COR-L47 (cell line): Measurements from ENCODE around the gene AKTIP.
"Not testable (repeated sequence)": the region's sequence is repeated elsewhere in the genome, so short reads cannot be mapped to it uniquely, and the experiment has no call there.

Experiments used
- DNase-seq: peaks from one replicate; lab custom pipeline; 2025; lab: John Stamatoyannopoulos, UW

Gene AKTIP

GRCh38 chr16:53515259-53515658 is 12.2 kb upstream of the AKTIP start:
- DNase-seq: no peak

DNA sequence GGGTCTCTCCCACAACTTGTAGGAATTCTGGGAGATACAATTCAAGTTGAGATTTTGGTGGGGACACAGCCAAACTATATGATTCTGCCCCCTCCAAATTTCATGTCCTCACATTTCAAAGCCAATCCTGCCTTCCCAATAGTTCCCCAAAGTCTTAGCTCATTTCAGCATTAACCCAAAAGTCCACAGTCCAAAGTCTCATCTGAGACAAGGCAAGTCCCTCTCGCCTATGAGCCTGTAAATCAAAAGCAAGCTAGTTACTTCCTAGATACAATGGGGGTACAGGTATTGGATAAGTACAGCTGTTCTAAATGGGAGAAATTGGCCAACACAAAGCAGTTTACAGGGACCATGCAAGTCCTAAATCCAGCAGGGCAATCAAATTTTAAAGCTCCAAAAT is 9.8 kb upstream of the AKTIP start:
- DNase-seq: not testable (repeated sequence)

GRCh38 chr16:53511403-53512280 is 8.6 kb upstream of the AKTIP start:
- DNase-seq: no peak

DNA sequence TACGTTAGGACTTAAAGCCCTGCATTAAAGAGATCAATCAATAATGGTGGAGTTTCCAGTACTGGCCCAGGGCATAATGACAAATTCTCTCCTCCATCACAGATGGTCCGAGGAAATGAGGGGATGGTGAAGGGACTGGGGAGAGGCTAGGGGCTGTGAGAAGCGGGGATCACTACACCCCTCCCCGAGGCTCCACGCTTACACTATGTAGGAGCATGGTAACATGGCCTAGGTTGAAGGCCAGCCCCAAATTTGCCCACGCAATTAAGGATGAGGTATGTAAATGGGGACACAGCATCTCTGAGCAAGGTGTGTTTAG is 8.0 kb upstream of the AKTIP start:
- DNase-seq: no peak

DNA sequence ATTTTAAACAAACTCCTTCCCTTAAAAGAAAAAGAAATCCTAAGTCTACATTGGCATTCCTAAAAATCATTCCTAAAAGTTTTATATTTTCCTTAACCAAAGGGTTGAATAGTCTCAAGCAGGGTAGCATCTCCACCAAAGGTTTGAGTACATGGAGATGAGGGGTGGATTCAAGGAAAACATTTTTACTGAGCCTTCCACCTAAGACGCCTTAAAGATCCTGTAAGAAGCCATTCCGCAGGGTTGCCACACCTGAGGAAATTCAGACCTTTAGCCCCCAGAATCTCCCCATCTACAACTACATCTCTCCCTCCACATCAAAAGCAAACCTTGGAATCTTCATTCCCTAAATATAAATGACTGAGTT is 7.7 kb upstream of the AKTIP start:
- DNase-seq: no peak

DNA sequence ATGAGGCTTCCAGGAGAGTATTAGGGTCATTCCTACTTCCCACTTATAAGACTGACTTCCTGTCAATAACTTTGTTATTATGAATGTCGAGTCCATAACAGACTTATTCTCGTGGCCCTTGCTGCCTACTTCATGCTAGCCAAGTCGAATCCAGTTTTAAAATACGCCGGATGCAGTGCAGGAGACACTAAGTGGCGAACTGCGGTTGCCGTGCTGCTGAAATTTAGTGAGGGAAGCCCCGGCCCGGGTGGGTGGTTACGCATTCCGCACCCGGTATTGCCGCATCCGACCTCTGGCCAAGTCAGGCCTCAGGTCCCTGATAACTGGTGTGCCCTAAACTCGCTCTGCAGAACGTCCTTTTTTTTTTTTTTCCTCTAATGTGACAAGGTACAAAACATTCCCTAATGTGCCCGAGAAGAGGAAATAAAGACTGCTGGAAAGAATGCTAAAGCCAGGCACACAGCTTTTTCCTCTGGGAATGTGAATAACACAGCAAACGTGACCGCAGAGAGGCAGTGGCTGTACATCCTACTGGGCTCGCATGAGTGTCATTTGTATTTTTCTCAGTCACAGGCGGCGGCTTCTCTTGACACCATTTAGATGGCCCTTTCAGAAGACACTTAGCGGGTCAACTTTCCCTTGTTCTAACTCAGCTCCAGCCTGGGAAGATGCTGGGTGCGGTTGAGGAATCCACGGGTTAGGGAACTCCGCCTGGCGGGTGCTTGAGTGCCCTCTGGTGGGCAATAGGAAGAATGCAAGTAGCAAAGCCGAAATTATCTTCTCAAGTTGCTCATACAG is 7.1 kb upstream of the AKTIP start:
- peak; percentile 17 for DNase-seq

DNA sequence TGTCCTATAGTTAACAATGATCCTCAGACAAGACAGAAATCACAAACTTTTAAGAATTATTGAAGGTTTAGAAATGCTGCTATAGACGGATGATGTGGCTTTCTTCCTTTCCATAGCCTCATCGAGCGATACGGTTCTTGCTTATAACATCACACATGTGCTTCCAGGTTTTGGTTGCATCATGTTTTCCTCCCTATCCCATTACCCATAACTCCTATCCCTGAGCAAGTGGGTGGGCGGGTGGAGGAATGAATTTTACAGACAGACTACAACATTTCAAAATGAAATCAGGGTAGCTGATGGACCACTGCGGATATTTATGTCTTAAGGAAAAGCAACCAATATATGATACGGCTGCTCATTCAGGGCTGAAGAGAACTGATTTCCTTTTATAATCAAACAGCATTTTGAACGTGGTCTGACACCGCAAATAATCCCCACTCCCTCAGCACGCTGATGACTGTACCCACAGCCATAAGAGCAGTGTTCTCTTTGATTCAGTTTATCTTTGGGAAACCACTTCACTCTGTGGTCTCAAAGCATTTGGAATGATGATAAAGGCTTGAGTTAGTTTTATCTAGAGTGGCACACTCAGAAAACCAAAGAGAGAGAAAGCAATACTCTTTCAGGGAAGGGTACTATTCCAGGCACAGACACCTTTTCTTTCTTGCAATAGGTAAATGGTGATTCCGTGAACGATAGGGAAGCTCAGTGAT is 4.6 kb upstream of the AKTIP start:
- no peak for DNase-seq

- no peak for DNase-seq
These were observed 3.2 kb upstream of the AKTIP start for GRCh38 chr16:53506254-53506653.

DNA sequence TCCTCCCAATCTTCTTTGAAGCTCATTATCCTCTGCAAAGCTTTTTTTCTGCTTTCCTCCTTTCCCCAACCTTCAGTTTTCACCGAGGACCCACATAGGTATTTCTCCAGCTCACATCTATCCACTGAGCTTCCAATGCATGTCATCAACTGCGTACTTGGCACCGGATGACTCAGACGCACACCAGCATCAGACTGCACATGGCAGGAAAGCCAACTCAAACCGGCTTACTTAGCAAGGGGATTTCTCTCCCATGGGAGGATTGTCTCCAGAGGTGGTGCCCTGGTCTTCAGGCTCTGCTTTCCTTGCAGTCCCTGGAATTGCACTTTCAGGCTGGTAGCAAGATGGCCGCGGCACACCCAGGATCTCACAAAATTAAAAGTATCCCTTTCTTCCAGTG is 1.7 kb upstream of the AKTIP start:
- DNase-seq: no peak

DNA sequence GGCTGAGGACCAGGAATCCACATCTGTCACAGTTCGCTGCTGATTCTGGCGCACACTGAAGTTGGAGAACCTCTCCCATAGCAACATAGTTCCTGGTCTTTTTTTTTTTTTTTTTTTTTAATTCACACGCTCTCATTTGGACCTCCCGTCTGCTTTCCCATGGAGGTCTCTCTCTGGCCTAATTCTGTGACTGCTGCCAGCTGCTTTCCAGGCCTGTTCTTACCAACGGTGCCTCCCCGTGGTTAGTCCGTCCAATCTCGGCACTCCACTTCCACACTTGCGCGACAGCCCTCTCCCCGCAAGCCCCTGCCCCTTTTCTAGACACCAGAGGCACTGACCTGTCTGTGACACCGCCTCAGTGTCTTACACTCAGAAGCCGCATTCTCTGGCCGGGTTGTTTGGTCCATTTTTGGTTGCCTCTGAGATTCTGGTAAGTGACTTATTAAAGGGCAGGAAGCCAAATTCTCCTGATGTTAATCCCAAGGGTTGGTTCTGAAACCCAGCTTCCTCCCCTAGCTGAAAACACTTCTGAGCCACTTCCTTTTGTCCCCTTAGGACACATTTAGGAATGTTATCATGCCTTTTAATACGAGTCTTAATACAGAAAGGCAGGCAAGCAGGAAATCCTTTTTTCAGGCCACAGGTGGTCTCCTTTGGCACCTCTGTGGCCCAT is 1.1 kb upstream of the AKTIP start:
- no peak for DNase-seq

DNA sequence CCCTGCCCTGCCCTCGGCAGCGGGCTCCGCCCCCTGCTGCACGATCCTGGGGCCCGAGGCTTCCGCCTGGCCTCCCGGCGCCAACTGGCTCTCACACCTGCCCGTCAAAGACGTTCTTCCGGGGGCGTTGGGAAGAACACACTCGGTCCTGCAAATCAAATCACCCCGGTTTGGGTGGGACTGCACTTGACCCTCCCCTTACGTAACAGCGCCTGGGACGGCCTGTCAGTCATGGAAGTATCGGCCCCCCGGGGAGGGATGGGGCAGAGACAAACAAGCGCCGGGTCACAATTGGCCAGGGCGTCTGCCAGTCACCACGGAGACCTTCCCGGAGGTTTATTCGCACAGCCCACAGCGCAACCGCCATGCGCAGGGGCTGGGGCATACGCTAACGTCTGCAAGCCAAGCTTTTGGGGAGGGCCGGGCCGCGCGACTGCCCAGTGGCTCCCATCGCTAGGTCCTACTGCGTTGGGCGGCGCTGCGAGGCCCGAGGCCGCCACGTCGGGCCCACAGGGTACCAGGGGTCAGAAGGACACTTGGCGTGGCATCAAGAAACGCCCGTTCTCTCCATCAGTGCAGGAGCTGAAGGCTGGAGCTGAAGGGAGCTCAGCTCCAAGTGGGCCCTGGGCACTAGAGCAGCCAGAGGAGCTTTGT is 388 bp upstream of the AKTIP start:
- DNase-seq: peak; percentile 100

- no peak for DNase-seq
These were observed 1.7 kb downstream of the AKTIP start for GRCh38 chr16:53501216-53501859.

GRCh38 chr16:53498984-53499383 is 4.0 kb downstream of the AKTIP start:
- no peak for DNase-seq

DNA sequence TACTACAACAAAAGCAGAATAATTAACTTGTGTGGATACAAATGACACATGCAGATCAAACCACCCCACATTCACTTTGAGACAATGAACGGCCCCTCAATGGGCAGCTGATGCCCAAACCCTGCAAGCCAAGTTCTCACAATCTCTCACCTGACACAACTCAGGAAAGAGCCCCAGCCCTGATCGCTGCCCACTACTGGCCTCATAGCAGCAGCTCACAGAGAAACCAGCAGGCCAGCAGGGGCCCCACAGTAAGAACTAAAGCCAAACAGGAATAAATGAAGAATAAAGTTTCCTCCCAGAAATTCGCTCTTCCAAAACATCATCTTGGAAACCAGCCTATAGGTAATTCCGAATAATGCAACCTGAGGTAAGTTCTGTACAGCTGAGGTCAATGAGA is 7.7 kb downstream of the AKTIP start:
- DNase-seq: no peak

DNA sequence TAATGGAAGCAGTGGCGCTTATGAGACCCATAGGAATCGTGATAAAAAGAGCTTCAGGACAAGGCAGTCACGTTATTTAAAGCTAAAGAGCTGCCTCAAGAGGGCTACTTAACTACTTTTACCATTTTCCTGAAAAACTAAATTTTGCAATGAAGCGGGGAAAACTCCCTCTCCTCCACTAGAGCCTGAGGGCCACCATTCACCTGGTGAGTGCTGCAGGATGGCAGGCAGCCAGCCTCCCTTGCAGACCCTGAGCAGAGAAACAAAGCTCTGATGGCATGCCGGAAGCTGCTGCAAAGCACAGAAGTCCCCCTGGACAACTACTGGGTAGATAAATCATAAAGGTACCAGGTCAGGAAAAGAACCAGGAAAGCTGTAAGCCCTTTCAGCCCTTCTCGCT is 8.4 kb downstream of the AKTIP start:
- DNase-seq: no peak

DNA sequence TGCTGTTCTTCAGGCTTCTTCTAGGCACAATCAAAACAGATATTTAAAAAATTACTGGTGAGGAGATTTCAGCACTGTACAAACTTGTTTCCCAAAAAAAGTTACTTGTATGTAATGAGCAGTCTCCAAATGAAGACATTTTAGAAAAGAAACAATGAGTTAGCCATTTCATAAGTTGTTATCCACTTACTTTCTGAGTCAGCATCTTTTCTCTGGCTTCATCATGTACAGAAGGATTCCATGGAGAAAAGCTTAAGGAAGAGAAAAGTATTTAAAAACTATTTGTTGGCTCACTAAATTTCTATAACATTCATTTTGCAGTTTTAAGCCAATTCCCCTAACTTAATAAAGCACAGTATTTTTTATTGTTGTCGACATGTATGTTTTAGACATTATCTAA is 10.5 kb downstream of the AKTIP start:
- no peak for DNase-seq

- no peak for DNase-seq
These were observed 13.3 kb downstream of the AKTIP start for GRCh38 chr16:53489755-53490154.

DNA sequence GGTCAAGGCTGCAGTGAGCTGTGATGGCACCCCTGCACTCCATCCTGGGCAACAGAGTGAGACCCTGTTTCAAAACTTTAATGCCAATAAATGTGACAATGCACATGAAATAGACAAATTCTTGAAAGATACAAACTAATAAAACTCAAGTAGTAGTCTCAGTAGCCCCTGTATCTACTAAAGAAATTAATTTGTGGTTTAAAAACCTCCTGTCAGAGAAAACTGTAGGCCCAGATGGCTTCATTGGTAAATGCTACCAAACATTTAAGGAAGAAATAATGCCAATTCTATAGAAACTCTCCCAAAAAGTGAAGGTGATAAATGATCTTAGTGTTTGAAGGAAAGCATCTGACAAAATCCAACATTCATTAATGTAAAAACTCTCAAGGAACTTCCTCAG is 16.8 kb downstream of the AKTIP start:
- DNase-seq: no peak

- no peak for DNase-seq
These were observed 18.5 kb downstream of the AKTIP start for GRCh38 chr16:53484542-53484941.

GRCh38 chr16:53482123-53482522 is 20.9 kb downstream of the AKTIP start:
- no peak for DNase-seq

DNA sequence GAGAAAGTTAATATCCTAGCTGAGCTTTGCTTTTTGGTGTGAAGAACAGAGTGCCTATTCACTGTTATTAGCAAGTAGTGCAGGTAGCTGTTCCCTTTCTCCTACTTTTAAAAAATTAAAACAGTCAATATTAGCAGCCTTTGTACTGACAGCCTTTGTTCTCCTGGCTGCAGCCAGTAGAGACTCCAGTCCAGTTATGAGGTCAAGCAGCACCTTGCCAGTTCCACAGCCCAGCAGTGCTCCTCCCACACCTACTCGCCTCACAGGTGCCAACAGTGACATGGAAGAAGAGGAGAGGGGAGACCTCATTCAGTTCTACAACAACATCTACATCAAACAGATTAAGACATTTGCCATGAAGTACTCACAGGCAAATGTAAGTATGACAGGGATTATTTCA is 22.6 kb downstream of the AKTIP start:
- no peak for DNase-seq
